Neural progenitor cell (in vitro differentiated cells): ENCODE measurements around the gene UBXN1.

ENCODE experiments used
- CTCF ChIP-seq: fragments of 200-600 bp; sonication (generic); IDR thresholded peaks from 2 replicates; pipeline ENCODE4 v1.5.1; 2017; ENCODE audit warnings: antibody characterized with exemption, mild to moderate bottlenecking
- EZH2phosphoT487 ChIP-seq: fragments of 200-600 bp; sonication (generic); IDR thresholded peaks from 2 replicates; pipeline ENCODE4 v1.6.1; 2017; ENCODE audit warnings: antibody characterized with exemption

- TF ChIP-seq CTCF (no peak), EZH2phosphoT487 (no peak)
Observed at GRCh38 chr11:62664405-62665074, 14.3 kb downstream of the UBXN1 start.
